Activated CD8-positive, alpha-beta memory T cell treated with anti-CD3 and anti-CD28 coated beads, Interleukin-2, amount 10 ng/mL, durations not matched to agents 7 days and 5 days (primary cell): ENCODE measurements around the gene COL18A1. TPM values are rescaled to one million over a fixed set of nuclear protein-coding genes. Genes with fewer than 3 reads are reported as not detected.

ENCODE experiments used
- ATAC-seq: fragments of 150-1000 bp; cut with Tn5 transposase; one replicate; pipeline ENCODE4 v1.10.0; 2021; ENCODE audit warnings: moderate library complexity
- CTCF ChIA-PET: fragments of 350-600 bp; sonication (Branson Sonifier 250); formaldehyde crosslinking; loops from one replicate; lab custom pipeline; 2021; ENCODE audit warnings: antibody characterized with exemption; lab: Charles Lee
- DNase-seq: peaks from one replicate; pipeline ENCODE4 v3.0.0-alpha.2; 2020
- H3K27ac Mint-ChIP-seq: one replicate; pipeline ENCODE4 v1.8.0; 2021; ENCODE audit warnings: mild to moderate bottlenecking, mixed read lengths
- H3K27me3 Mint-ChIP-seq: one replicate; pipeline ENCODE4 v1.8.0; 2021; ENCODE audit warnings: mixed read lengths
- H3K36me3 Mint-ChIP-seq: one replicate; pipeline ENCODE4 v1.8.0; 2021; ENCODE audit warnings: mild to moderate bottlenecking, mixed read lengths
- H3K4me1 Mint-ChIP-seq: one replicate; pipeline ENCODE4 v1.8.0; 2021; ENCODE audit warnings: mixed read lengths
- H3K4me3 Mint-ChIP-seq: one replicate; pipeline ENCODE4 v1.8.0; 2021; ENCODE audit warnings: mild to moderate bottlenecking, moderate library complexity, mixed read lengths
- H3K9me3 Mint-ChIP-seq: one replicate; pipeline ENCODE4 v1.8.0; 2022; ENCODE audit warnings: low read depth, mixed read lengths
- total RNA-seq, 2 experiments: library from RNA; stranded (reverse); gene quantifications; one replicate each; pipeline ENCODE4 v1.2.3, GENCODE V29; 2021

Gene COL18A1
- total RNA-seq, 2 experiments from 2014 or later: 5.2 to 7.3 TPM

DNA sequence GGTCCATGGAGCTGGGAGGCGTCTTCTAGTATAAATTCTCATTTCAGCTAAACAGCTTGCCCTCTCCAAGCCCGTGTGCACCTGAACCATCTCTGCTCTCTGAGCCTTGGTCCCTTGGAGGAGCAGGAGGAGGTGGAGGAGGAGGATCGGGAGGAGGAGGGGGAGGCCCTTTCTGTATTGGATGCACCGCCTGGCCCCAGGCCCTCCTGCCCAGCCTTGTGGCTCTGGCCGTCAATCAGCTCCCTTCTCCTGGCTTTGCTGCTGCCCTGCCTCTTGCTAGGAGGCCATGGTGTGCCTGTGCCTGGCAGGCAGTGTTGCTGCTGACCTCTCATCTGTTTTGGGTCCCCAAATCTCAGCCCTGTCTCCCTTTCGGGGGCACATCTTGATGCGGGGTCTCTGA, 9.0 kb downstream of the COL18A1 start:
- DNase-seq (no peak), ATAC-seq (no peak)
- Mint-ChIP-seq H3K4me1 (no peaks in the 10 kb centered on the region), H3K27me3 (no peaks in the 10 kb centered on the region), H3K9me3 (no peaks in the 10 kb centered on the region), H3K4me3 (no peak overlapping the region), H3K36me3 (no peaks in the 10 kb centered on the region), H3K27ac (no peak overlapping the region)
- CTCF ChIA-PET: no interaction called here

DNA sequence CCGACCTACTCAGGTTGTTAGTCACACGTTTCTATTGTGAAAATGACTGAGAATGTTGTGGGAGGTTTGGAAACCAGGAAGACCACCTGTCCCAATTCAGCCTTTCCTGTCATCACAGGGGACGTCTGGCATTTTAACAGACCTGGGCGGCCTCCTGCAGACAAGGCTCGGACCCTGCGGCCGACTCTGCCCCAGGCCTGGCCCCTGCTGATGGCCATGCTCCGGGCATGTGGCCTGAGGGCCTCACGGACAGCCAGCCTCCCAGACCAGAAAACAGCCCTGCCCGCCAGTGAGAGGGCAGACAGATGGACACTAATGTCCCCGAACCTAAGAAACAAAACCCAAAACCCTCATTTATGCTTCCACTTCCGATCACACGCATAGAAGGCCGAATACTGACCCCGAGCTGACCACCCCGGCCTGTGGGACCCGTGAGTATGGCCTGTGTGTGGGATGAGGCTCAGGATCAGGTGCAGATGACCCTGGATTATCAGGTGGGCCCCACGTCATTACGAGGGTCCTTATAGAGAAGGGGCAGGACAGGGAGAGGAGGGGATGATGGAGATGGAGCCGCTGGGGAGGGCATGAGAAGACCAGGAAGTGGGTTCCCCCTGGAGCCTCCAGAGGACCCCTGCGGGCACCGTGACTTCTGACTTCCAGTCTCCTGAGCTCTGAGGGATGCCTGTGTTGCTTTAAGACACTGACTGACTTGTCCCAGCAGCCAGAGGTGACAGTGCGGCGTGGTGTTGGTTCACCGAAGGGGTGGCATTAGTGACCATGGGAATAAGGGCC, 9.6 kb downstream of the COL18A1 start:
- H3K27me3 Mint-ChIP-seq: no peaks in the 10 kb centered on the region
- no peak for DNase-seq
- H3K36me3 Mint-ChIP-seq: no peaks in the 10 kb centered on the region
- no peak for ATAC-seq
- no peaks in the 10 kb centered on the region for H3K4me1 Mint-ChIP-seq
- no peak overlapping the region for H3K4me3 Mint-ChIP-seq
- CTCF ChIA-PET: no interaction called here
- no peaks in the 10 kb centered on the region for H3K9me3 Mint-ChIP-seq
- H3K27ac Mint-ChIP-seq: no peak overlapping the region

- H3K36me3 Mint-ChIP-seq: no peaks in the 10 kb centered on the region
- no peaks in the 10 kb centered on the region for H3K4me1 Mint-ChIP-seq
- DNase-seq (no peak), ATAC-seq (no peak)
- CTCF ChIA-PET: no interaction called here
- no peak overlapping the region for H3K27ac Mint-ChIP-seq
- H3K9me3 Mint-ChIP-seq: no peaks in the 10 kb centered on the region
- no peaks in the 10 kb centered on the region for H3K27me3 Mint-ChIP-seq
- H3K4me3 Mint-ChIP-seq: no peak overlapping the region
Measured at GRCh38 chr21:45415188-45415942, 10.4 kb downstream of the COL18A1 start.

DNA sequence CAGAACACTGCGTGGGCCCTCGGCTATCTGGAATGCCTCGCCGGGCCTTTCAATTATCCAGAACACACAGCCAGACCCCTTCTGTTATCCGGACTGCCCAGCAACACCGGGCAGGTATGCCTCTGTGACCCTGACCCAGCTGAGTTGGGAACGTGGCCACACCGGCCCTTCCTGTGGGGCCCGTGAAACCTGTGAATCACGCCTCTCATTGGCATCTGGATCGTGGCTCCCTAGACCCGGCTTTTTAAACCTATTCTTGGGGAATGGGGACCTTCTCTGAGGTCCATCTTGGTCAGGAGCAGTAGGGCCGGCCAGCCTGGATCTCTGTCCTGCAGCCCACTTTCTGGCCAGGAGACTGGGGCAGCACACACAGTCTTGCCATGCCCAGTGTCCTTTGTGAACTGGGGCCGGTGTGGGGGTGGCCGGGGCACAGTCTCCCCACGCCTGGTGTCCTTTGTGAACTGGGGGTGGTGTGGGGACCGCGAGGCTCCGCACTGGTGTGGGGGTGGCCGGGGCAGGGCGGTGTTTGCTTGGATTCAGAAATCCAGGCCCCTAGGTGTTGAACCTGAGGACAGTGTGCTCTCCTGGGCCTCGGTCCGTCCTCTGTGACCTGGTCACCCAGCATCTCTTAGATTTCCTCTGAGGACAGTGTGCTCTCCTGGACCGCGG, 11.1 kb downstream of the COL18A1 start:
- no peaks in the 10 kb centered on the region for H3K4me1 Mint-ChIP-seq
- H3K36me3 Mint-ChIP-seq: no peaks in the 10 kb centered on the region
- H3K27ac Mint-ChIP-seq: no peak overlapping the region
- no peak for ATAC-seq
- DNase-seq: no peak
- CTCF ChIA-PET: no interaction called here
- H3K27me3 Mint-ChIP-seq: no peaks in the 10 kb centered on the region
- H3K9me3 Mint-ChIP-seq: no peaks in the 10 kb centered on the region
- H3K4me3 Mint-ChIP-seq: no peak overlapping the region

DNA sequence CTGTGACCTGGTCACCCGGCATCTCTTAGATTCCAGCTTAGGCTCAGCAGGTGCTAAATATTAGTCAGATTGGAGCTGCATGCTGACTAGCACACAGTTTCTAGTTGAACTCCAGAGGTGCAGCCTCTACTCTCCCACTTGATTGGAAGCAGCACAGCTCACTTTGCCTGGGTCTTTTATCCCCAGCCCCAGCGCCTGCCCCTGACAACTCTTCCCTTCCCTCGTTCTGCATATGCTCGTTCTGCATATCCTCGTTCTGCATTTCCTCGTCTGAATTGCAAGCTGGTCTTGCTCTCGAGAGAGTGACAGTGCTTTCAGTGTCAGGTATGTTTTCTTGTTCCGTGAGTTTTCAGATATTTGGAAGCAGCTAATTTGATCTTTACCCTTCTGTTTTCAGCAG, 11.7 kb downstream of the COL18A1 start:
- Mint-ChIP-seq H3K9me3 (no peaks in the 10 kb centered on the region), H3K27ac (no peak overlapping the region), H3K36me3 (no peaks in the 10 kb centered on the region), H3K4me3 (no peak overlapping the region), H3K27me3 (no peaks in the 10 kb centered on the region), H3K4me1 (no peaks in the 10 kb centered on the region)
- CTCF ChIA-PET: no interaction called here
- ATAC-seq (no peak), DNase-seq (no peak)

- Mint-ChIP-seq H3K27me3 (no peaks in the 10 kb centered on the region), H3K36me3 (no peaks in the 10 kb centered on the region), H3K27ac (no peak overlapping the region), H3K4me1 (no peaks in the 10 kb centered on the region), H3K4me3 (no peak overlapping the region), H3K9me3 (no peaks in the 10 kb centered on the region)
- DNase-seq (no peak), ATAC-seq (no peak)
- CTCF ChIA-PET: no interaction called here
Measured at GRCh38 chr21:45417256-45417950, 12.4 kb downstream of the COL18A1 start.

GRCh38 chr21:45417951-45418300, 13.0 kb downstream of the COL18A1 start:
- no peak overlapping the region for H3K4me3 Mint-ChIP-seq
- no peaks in the 10 kb centered on the region for H3K27me3 Mint-ChIP-seq
- CTCF ChIA-PET: no interaction called here
- H3K27ac Mint-ChIP-seq: no peak overlapping the region
- H3K4me1 Mint-ChIP-seq: no peaks in the 10 kb centered on the region
- DNase-seq: no peak
- ATAC-seq: no peak
- no peaks in the 10 kb centered on the region for H3K9me3 Mint-ChIP-seq
- H3K36me3 Mint-ChIP-seq: no peaks in the 10 kb centered on the region

DNA sequence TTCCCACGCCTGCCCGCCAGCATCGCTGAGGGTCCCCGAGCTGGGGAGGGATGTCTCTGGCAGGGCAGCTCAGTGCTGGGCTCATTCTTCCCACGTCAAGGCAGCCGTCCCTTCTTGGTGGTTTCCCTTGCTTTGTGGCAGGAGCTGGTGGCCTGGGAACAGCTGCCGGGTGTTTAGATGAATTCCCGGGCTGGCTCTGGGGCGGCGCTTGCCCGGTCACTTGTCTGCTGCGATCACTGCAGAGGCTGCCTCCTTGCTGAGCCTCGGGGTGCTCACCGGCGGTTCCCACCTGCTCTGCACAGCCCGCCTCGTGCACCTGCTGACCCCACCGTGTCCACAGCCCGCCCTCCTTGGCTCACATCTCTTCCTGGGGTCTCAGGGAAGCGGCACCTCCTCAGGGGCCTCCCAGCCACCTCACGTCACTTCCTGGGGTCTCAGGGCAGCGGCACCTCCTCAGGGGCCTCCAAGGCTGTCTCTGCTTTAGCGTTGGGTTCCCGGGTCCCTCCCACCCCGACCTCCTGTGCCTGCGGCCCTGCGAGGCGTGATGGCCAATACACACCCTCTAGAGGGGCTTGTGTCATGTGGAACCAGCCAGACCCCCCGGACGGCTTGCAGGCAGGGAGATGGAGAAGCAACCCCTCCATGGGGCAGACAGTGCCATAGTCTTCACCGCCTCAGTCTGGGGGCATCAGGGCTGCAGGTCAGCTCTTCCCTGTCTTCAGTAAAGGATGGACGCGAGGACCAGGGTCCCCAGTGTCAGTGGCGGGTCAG, 13.5 kb downstream of the COL18A1 start:
- Mint-ChIP-seq H3K27ac (no peak overlapping the region), H3K9me3 (no peaks in the 10 kb centered on the region), H3K4me1 (no peaks in the 10 kb centered on the region), H3K27me3 (no peaks in the 10 kb centered on the region), H3K4me3 (no peak overlapping the region), H3K36me3 (no peaks in the 10 kb centered on the region)
- DNase-seq (no peak), ATAC-seq (no peak)
- CTCF ChIA-PET: no interaction called here

DNA sequence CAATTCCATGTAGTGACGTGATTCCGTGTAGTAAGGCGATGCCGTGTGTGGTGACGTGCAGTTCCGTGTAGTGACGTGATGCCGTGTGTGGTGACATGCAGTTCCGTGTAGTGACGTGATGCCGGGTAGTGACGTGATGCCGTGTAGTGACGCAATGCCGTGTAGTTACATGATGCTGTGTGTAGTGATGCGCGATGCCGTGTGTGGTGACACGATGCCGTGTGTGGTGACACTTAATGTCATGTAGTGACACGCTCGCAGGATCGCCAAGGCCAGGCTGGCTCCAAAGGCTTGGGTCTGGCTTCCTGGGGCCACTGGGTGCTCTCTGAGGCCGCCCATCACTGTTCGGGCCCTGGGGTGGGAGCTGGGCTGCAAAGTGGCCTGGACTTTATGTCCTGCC, 14.2 kb downstream of the COL18A1 start:
- ATAC-seq (no peak), DNase-seq (no peak)
- H3K9me3 Mint-ChIP-seq: no peaks in the 10 kb centered on the region
- no peaks in the 10 kb centered on the region for H3K4me1 Mint-ChIP-seq
- no peak overlapping the region for H3K27ac Mint-ChIP-seq
- CTCF ChIA-PET: no interaction called here
- no peak overlapping the region for H3K4me3 Mint-ChIP-seq
- no peaks in the 10 kb centered on the region for H3K27me3 Mint-ChIP-seq
- no peaks in the 10 kb centered on the region for H3K36me3 Mint-ChIP-seq

- no peaks in the 10 kb centered on the region for H3K27me3 Mint-ChIP-seq
- no peaks in the 10 kb centered on the region for H3K4me1 Mint-ChIP-seq
- no peaks in the 10 kb centered on the region for H3K36me3 Mint-ChIP-seq
- ATAC-seq (no peak), DNase-seq (no peak)
- no peak overlapping the region for H3K27ac Mint-ChIP-seq
- CTCF ChIA-PET: interaction anchor here (0.6 kb wide), 1 partner anchor 282 kb away, joined by 3 read pairs; no protein-coding TSS in a partner anchor
- H3K9me3 Mint-ChIP-seq: no peaks in the 10 kb centered on the region
- no peak overlapping the region for H3K4me3 Mint-ChIP-seq
Measured at GRCh38 chr21:45420061-45421041, 15.4 kb downstream of the COL18A1 start.

DNA sequence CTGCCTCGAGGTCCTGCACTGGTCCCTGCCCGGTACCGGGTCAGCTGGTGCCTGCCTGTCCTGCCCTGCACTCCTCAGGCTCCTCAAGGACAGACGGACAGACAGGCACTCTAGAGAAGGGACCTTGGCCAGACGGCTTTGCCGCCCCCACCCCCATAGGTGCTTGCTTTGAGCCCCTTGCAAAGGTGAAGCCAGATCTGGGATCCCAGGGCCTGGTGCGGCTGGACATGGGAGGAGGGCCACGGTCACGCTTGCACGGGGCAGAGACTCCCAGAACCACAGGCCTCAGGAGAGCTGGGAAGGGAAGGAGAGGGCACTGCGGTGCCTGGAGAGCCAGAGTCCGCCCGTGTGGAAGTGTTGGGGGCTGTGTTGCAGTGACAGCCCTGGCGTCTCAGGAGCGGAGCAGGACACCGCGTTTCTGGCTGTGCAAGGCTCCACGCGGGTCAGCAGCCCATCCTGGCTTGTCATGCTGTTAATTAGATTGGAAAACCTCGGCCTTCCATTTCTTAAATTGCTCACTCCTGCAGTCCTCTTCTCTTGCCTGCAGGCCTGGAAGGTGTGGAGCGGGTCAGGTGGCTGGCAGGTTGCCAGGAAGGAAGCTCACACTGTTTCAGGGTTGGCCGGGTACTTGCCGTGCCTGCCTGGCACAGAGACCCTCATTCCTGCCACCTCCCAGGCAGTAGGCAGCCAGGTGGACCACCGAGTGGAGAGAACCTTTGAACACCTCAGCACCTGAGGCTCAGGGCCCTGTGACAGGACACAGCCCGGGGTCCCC, 16.3 kb downstream of the COL18A1 start:
- DNase-seq (no peak), ATAC-seq (no peak)
- Mint-ChIP-seq H3K9me3 (no peaks in the 10 kb centered on the region), H3K27ac (no peak overlapping the region), H3K27me3 (no peaks in the 10 kb centered on the region), H3K4me1 (no peaks in the 10 kb centered on the region), H3K4me3 (no peak overlapping the region), H3K36me3 (no peaks in the 10 kb centered on the region)
- CTCF ChIA-PET: interaction anchor here (0.6 kb wide), 1 partner anchor 283 kb away, joined by 3 read pairs; no protein-coding TSS in a partner anchor
